BLaER1 (cell line): ENCODE data around the gene TMC8.

Experiments
- H3K27ac ChIP-seq: shearing (Covaris generic); formaldehyde crosslinking; 2 replicates; pipeline ENCODE4 v1.8.1; 2022
- H3K27me3 ChIP-seq: shearing (Covaris generic); formaldehyde crosslinking; 2 replicates; pipeline ENCODE4 v1.8.1; 2022
- H3K36me3 ChIP-seq: shearing (Covaris generic); formaldehyde crosslinking; 2 replicates; pipeline ENCODE4 v1.8.1; 2022
- H3K4me1 ChIP-seq: shearing (Covaris generic); formaldehyde crosslinking; 2 replicates; pipeline ENCODE4 v1.8.1; 2022
- H3K4me2 ChIP-seq: shearing (Covaris generic); formaldehyde crosslinking; 2 replicates; pipeline ENCODE4 v1.8.1; 2022
- H3K4me3 ChIP-seq: shearing (Covaris generic); formaldehyde crosslinking; 2 replicates; pipeline ENCODE4 v1.8.1; 2022
- H3K9ac ChIP-seq: shearing (Covaris generic); formaldehyde crosslinking; 2 replicates; pipeline ENCODE4 v1.8.1; 2022
- H3K9me3 ChIP-seq: shearing (Covaris generic); formaldehyde crosslinking; 2 replicates; pipeline ENCODE4 v1.8.1; 2022
- H4K20me1 ChIP-seq: shearing (Covaris generic); formaldehyde crosslinking; 2 replicates; pipeline ENCODE4 v1.8.1; 2022
- Cebpa-rat ChIP-seq: shearing (Covaris generic); IDR thresholded peaks from 2 replicates; pipeline ENCODE4 v1.8.1; 2022

The TMC8 gene

DNA sequence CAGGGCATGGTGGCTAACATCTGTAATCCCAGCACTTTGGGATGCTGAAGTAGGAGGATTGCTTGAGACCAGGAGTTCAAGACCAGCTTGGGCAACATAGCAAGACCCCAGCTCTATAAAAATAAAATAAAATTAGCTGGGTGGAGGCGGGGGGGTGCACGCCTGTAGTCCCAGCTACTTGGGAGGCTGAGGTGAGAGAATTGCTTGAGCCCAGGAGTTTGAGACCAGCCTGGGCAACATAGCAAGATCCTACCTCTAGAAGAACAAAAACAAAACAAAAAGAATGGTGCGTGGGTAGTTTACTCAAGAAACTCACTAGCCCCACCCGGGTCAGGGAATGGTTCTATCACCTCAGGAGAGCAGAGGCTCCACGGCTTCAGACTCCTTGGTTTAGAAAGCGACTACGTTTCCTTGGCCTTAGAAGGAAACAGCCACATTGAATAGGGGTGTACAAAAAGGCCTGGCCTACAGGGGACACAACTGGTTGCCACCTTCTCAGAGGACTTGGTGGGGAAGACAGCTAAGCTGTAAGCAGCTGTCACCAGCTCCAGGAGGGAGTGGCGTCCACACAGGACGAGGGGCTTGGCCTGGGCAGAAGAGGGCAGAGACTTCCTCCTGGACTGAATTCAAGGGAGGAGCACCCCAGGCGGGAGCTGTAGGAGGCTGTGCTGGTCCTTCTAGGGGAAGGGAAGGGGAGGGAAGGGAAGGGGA, 55.6 kb downstream of the TMC8 start:
- TF ChIP-seq Cebpa-rat: no peak
- H3K9ac ChIP-seq: peak overlapping the region; percentile 84; the same call in 1 of the 2 replicates
- H4K20me1 ChIP-seq: 0 out of 2 replicates have a peak, but pooled peaks cover 7% of the 10 kb centered on the region
- peak overlapping the region; percentile 86 for H3K4me2 ChIP-seq
- no peak overlapping the region for H3K27ac ChIP-seq
- H3K4me3 ChIP-seq: peak overlapping the region; percentile 74
- peaks cover 88% of the 10 kb centered on the region for H3K4me1 ChIP-seq
- H3K9me3 ChIP-seq: no peaks in the 10 kb centered on the region
- H3K27me3 ChIP-seq: no peaks in the 10 kb centered on the region
- peaks cover 66% of the 10 kb centered on the region for H3K36me3 ChIP-seq

DNA sequence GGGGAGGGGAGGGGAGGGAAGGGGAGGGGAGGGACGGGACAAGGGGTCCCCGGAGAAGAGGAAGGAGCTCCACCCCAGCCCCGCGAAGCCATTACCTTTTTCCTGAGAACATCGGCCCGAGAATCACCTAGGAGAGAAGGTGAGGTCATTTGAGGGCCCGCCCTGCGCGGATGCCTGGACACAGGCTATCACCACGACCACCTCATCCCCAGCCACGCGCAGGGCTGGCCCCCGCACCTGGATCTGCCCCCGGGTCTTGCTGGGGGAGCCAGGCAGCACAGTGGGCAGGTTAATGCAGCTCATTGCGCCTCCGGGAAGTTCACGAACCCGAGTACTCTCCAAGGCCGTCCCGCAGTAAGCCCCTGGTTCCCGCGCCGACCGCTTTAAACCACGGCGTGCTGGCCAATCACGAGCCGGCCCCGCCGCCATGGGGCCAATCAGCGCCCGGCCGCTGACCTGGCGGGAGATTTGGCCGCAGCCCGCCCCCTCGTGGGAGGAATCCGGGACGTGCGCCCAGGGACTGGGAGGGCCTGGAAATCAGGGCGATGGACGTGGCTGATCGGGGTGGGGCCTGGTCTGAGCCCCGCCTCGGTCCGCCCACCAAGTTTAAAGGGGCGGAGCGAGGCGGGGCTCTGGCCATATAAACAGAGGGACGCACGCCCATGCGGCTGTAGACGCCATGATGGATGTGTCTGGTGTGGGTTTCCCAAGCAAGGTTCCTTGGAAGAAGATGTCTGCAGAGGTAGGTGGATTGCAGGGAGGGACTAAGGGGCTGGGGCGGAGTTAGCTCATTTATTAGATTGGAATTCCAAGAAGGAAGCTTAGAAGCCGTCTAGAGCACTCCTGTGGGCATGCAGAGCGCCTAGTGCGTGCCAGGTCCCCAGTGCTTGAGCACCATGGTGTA, 56.4 kb downstream of the TMC8 start, which contains the start of the genes AFMID and TK1:
AFMID (plus strand) TSS at position 671 of the 904 bp plus-strand sequence; CDS start at position 680, 9 bp downstream.
TK1 (minus strand) TSS at position 361 of the 904 bp plus-strand sequence; CDS start at position 303, 58 bp downstream.
- peak within 1 kb of the TSS; percentile 74 for H3K4me3 ChIP-seq
- peaks cover 66% of the 10 kb centered on the region for H3K36me3 ChIP-seq
- 0 out of 2 replicates have a peak, but pooled peaks cover 8% of the 10 kb centered on the region for H4K20me1 ChIP-seq
- H3K9ac ChIP-seq: peak within 1 kb of the TSS; percentile 84
- no peak for TF ChIP-seq Cebpa-rat
- H3K27me3 ChIP-seq: no peaks in the 10 kb centered on the region
- peak within 1 kb of the TSS; percentile 86 for H3K4me2 ChIP-seq
- no peaks in the 10 kb centered on the region for H3K9me3 ChIP-seq
- peaks cover 84% of the 10 kb centered on the region for H3K4me1 ChIP-seq
- H3K27ac ChIP-seq: peak within 1 kb of the TSS; percentile 80
